ENCODE data around the gene UPB1.
"Not testable (repeated sequence)": the region's sequence is repeated elsewhere in the genome, so short reads cannot be mapped to it uniquely, and the experiment has no call there.

The UPB1 gene

DNA sequence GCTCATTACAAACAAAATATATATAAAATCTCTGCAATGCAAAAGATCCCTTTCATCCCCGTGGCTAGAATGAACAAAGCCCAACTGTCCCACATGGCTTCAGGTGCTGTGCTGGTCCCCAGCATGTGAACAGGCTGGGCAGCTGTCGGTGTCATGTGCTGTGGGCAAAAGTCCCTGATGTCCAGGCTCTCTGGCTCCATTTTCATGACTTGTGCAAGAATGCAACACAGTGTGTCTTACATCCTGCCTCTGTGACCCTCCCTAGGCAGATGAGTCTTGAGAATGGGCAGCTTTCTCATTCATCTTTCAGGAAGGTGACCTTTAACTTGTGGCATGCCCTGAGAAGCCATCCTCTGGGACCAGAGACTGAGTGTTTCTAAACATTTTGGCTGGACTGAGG, 45.3 kb downstream of the UPB1 start:
- DNase-seq = no peak

DNA sequence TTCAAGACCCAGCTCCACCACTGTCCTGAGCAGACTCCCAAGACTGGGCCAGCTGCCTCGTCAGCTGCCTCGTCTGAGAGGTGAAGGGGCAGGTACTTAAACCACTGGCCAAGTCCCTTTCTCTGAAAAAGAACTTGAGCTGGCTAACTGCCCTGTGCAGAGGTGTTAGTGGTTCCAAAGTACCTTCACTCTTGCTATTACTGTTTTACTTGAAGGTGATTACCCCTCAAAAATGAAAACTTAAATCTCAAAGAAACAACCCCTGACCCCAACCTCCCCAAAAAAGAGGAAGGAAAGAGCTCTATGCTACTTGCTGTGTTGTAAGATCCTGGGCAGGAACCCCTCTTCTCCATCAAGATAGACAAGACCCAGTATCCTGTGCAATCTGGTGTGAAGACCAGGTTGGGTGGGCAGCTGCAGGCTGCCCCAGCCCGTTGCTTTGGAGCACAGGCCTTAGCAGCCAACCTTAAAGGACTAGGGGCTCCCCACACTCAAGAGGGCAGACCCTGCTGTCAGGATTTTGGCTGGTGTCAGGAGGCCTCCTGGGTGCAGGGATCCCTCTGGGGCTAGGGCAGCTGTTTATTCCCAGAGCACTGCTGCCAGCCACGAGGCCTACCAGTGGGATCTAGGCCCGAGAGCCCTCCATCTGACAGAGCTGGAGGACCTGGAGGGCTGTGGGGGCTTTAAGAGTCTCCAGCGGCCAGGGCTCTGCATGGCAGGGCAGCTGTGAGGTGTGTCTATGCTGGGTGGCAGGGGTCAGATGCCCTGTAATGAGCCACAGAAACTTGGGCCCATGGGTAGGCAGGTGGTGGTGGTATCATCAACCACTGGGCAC, 46.8 kb downstream of the UPB1 start:
- no peak for DNase-seq

DNA sequence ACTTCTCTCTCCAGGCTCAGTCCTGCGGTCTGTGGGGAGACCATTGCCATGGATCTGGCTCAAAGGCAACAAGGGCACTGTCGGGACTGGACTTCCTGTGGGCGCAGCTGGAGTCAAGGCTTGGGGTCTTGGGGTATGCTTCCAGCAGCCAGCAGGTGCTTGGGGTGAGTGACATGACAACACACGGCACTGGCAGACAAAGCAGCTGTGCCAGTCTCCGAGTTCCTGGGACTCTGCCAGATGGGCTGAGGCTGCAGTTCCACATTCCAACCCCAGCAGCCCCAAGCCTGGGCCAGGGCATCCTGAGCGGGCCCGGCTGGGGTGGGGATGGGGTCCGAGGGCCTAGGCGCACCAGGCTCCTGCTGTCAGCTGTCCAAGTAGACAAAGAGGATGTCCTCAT, 47.5 kb downstream of the UPB1 start:
- no peak for DNase-seq

DNA sequence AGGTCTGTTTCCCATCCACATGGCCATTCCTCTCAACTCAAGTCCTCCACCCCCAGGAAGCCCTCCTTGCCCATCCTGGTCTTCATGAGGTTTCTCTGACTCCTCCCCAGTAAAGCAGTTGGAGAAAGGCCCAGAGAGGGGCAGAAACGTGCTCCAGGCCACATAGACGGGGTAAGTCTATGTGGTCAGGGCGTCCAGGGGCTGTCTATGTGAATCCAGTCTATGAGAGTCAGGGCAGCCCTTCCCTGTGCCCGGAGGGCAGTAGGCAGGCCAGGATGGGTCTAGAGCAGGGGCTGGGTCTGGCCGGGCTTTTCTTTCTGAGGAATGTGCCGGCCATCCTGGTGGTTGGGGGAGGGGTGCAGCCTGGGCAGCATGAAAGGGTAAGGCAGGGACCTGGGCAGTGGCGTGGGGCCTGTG, 48.1 kb downstream of the UPB1 start:
- no peak for DNase-seq

DNA sequence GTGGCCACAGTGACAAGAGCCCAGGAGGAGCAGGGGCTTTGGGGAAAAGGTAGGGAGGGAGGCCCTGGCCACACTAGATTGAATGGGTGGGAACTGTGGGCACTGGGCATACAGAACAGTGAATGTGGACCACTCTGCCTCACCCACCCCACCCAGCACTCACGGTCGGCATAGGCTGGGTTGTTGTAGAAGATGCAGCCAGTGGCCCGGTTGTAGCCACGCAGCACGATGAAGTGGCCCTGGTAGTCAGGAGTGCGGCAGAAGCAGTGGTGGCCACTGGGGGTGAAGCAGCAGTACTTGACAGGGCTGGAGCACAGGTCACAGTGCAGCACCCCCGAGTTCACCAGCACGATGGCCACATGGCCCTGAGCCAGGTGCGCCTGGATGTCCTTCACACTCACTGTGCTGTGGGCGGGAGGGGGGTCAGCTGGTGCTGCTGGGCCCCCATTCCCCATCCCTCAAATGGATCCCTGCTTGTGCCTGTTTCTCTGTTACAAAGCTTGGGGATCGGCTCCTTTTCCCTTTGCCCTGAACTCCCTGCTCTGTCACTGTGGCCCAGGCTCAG, 48.6 kb downstream of the UPB1 start:
- no peak for DNase-seq

DNA sequence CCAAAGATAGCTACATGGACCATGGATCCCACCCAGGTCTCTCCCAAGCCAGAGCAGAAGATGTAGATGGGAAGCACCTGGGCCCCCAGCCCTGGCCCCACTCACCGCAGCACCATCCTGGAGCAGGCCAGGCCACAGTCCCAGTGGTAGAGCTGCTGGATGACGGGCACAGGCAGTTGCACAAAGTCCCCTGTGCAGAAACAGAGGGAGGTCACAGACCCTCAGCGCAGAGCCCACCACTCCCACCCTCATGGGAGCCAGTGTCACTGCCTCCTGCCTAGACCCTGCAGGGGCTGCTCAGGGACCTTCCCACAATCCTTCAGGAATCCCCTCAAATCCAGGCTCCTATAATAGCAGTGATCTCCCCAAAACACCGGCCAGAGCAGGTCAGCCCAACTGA, 53.7 kb downstream of the UPB1 start:
- no peak for DNase-seq

DNA sequence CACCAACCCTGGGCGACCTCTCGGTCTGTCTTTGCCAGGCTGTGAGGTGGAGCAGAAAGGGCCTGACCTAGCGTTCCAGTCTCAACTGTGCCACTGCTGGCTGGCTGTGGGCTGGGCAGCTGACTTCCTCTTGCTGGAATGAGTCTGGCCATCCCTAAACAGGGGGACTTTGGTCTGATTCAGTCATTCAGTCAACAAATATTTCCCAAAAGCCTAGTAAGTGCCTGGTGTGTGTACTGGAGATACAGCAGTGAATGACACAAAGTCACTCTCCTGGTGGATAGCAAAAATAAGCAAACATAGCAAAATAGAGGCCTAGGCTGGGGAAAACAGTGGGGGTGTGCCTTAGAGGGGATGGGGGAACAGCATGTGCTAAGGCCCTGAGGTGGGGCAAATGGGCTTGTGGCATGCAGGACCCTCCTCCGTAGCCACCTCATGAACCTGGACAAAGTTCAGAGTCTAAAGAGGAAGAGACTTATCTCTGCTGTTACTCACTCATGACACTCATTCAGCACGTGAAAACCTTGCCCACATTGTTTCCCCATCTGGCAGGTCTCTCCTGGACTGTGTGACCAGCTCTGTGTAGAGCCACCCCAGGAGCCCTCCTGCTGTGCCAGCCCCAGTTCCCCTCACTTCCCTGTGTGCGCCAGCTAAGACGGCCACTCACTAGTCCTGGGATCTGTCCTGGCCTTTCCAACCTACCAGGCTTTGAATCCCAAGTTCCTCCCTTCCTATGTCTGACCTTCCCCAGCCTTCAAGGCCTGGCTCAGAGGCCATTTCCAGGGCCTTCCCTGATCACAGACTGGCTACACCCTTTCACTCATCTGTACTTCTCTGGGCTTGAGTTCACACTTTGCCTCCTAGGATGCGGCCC, 55.1 kb downstream of the UPB1 start:
- no peak for DNase-seq

DNA sequence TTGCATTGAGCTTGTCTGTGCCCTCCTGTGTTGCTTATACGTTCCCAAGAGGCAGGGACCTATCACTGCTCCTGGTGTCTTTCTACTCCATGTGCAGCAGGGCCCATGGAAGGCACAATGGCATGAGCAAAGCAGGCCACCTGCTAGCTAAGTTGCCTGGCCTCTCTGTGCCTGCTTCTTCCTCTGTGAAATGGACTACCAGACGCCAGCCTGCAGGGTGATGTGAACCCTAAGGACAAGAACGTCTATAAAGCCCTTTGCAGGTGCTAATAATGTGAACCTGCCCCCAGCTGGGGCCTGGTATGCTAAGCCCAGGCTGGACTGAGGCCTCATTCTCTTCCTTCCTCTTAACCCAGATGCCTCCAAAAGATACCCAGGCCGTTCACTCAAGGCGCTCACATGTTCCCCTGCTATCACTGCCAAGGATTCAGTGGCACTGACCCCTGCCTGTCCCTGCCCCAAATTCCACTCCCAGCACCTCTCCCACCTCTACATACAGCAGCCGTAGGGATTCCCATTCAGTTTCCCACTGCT, 55.8 kb downstream of the UPB1 start:
- DNase-seq = no peak

DNA sequence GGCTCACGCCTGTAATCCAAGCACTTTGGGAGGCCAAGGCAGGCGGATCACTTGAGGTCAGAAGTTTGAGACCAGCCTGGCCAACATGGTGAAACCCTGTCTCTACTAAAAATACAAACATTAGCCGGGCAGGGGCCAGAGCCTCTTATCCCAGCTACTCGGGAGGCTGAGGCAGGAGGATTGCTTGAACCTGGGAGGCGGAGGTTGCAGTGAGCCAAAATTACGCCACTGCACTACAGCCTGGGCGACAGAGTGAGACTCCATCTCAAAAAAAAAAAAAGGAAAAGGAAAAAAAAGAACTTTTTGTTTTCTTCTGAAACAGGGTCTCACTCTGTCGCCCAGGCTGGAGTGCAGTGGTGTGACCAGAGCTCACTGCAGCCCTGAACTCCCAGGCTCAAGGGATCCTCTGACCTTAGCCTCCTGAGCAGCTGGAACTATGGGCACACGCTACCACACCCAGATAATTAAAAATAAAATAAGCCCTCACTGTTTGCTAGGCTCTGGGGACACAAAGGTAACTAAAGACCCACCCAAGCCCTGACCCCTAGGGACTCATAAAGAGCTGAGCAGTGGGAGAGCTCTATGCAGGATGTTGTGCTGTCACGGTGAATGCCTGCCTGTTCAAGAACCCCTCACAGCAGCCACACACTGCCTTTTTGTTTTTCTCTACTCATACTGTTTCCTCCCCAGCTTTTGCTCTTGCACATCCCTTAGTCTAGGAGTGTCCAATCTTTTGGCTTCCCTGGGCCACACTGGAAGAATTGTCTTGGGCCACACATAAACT, 57.6 kb downstream of the UPB1 start:
- not testable (repeated sequence) for DNase-seq

DNA sequence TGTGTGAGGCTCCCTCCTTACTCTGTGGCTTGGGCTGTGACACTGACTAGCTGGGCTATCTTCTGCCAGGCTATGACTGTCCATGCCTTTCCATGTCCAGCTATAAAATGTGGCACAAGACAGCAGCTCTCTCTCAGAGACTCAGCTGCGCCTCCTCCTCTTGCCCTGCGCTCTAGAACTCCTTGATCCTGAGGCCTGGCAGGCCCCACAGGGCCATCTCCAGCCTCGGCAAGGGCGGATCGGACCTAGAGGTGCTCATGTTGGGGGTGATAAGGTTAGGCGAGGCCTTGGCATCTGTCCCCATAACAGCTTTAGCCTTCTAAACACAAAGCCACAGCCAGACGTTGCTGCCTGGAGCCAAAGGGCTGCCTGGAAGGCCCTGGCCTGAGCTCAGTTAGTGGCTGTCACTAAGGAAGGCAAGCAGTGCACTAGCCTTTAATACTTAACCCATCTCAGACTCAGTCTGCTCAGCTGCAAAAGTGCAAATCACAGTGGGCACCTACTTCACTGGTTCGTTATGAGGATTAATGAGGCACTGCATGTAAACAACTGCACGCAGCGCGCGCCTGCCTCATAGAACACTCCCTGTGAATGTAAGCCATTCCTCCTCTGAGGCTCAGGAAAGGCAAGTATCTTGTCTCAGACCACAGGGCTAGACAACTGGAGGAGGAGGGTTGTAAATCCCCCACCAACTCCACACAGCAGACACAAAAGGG, 58.6 kb downstream of the UPB1 start:
- no peak for DNase-seq

DNA sequence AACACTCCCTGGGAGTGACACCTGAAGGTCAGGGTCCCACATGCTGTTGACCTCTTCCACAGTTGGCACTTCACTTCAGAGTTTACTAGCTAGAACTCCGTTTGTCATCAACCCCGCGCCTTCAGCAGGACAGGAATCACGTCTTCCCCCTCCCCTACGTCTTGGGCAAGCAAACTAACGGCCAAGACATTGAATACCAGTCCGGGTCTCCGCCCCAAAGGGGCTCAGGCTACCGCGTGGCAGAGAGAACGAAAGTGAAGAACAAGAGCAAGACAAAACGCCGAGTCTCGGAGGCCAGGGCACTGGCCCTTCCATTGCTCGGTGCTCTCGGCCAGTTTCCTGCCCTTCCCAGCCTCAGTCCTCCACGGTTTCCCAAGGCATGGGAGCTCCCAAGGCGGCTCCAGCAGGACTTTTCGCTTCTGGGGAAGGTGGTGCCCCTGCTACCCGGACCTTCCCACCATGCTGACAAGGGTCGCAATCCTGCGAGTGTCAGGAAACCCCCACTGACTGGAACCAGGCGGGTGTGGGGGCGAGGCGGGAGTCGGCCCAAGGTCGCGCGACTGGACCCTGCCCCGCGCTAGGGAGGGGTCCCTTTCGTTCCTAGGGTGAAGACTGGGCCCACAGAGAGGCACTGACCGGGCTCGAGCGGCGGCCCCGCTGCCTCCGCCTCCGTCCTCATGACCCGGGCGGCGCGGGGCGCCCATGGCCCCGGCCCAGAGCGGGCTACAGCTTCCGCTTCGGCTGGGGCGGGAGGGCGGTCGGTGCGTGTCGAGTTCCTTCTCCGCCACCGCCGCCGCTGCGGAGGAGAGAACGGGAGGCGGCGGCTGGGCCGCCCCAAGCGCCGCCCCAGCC, 59.4 kb downstream of the UPB1 start, which contains the start of gene GUCD1:
Gene GUCD1, minus strand, starts transcription at position 826 of the 852 bp plus-strand sequence. Its CDS starts 147 bp downstream, at position 679.
- no peak for DNase-seq

DNA sequence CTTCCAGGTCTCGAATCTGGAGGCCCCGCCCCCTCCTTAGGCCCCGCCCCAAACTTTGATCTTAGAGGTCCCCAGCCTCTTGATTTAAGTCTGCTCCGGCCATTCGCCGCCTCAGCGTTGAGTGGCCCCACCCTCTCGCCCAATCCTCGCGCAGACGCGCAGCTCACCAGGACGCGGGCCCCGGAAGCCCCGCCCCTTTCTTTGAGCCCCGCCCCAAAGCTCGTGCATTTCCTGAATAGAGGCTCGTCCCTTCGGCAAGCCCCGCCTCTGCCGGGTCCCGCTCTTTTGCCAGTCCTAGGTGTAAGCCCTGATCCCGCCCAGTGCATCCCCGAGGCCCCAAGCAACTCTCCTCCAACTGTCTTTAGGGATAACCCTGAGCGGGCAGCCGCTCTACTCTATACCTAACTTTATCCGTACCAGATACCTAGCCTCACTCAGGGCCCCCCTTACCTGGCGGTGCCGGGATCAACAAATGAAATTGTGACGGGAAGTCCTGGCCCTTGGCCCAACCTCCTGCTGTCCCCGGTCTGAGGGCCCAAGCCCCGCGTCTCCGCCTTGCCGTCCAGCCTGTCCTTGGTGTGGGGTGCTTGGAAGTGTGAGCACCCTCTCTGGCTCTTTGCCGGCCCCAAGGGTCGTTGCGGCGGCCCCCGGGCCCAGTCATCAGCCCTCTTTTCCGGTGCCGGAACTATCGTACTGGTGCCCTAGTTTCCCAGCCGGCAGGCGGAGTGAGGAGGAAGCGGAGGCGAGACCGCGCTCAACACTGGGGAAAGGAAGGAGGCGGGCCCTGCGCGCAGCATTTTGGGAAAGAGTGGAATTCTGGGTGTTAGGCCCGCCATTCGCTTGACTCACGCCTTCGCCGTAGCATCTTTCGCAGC, 60.3 kb downstream of the UPB1 start, which contains the start of gene SNRPD3:
Gene SNRPD3, plus strand, starts transcription at position 835 of the 875 bp plus-strand sequence. CDS start 1,676 bp downstream, outside the sequence.
- DNase-seq = peak; percentile 96

DNA sequence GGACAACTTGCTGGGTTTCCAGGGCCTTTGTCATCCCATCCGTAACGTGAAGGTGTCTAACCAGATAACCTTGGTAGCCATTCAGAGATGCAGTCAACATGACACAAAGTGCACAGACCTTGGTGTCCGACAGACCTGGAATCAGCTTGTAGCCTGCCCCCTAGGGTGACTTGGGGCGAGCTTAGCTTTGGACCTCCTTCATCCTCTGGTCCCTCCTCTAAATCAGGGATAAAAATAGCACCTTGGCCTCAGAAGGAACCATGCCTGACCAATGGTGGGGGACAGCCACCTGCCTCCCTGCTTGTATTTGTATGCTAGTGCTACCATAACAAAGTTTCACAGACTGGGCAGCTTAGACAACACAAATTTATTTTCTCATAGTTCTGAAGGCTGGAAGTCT, 64.3 kb downstream of the UPB1 start:
- no peak for DNase-seq

DNA sequence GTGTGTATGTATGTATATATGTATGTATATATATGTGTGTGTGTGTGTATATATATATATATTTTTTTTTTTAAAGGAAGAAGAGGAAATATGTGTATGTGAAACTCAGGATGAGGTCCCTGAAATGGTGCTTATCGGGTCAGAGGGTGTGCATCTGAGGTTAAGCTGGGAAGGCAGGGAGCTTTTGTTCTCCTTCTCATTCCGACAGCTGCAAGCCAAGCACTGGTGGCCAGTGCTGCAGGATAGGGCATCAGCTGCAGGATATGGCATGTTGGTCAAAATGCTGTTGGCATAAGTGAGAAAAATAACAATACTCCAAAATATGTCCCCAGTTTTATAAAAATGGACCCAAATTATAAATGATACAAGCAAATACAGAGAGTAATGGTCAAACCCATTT, 68.1 kb downstream of the UPB1 start:
- no peak for DNase-seq

DNA sequence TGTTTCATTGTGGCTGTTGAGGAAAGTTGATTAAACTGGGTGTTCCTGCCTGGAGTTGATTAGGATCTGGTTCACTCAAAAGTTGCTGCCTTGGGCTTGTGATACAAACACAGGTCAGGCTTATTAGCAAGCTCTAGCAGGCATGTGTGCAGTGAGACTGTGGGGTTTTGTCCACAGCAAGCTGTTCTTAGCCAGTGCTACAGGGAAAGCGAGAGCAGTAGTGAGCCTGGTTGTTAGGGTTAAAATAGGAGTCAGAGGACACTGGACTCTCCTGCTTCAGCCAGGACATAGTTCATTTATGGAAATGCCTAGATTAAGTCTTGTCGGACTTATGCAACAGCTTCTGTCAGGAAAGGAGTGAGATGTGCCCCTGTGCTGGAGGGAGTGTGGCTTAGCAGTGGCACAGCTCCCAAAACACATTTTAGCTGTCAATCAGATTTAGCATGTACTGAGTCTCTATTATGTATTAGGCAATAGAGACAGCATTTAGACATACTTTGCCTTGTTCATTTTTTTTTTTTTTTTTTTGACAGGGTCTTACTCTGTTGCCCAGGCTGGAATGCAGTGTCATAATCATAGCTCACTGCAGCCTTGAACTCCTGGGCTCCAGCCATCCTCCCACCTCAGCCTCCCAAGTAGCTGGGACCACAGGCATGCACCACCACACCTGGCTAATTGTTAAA, 69.4 kb downstream of the UPB1 start:
- no peak for DNase-seq

DNA sequence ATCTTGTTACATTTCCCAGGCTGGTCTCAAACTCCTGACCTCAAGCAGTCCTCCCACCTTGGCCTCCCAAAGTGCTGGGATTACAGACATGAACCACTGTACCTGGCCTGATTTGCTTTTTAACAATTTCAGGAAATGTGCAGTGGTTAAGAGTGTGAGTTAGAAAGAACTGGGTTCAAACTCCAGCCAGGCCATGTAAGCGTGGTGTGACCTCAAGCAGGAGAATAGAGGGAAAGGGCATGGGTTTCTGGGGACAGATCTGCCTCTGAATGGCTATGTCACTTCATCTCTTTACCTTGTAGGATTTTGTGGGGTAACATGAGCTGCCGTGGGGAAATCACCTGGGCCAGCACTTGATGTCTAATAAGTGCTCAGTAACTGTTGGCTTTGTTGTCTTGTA, 69.9 kb downstream of the UPB1 start:
- no peak for DNase-seq

DNA sequence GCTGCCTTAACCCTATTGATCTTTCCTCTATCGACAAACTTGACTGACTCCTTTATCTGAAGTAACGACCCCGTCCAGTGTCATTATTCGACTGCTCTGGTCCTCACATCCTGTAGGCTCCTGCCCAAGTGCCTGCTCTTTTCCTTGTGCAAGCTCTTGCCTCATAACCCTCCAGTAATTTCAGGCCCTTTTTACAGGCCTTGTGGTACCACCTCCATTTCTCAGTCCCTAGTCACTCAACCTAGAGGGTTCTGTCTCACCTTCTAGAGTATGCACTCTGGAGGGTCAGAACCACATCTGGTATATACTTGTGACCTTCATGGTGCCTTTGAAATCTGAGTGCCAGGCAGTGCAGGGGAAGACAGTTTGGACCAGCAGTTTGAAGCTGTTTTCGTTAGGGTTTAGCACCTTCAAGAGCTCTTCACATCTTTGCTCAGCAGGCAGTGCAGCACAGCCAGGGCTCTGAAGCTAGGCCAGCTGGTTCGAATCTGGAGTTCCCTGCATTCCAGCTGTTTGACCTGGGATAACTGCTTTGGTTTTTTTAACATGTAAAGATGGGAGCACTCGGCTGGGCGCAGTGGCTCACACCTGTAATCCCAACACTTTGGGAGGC, 71.9 kb downstream of the UPB1 start:
- DNase-seq = no peak

DNA sequence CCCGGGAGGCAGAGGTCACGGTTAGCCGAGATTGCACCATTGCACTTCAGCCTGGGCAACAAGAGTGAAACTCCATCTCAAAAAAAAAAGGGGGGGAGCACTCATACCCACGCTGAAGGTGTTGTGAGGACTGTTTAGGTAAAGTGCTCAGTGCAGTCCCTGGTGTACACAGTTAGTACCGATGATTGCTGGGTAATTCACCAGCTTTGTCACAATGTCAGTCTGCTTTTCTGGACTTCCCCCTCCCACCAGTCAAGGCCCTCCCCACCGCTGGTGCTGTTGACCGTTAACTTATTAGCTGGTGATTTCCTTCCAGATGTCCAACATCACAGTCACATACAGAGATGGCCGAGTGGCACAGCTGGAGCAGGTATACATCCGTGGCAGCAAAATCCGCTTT, 72.5 kb downstream of the UPB1 start:
- no peak for DNase-seq

DNA sequence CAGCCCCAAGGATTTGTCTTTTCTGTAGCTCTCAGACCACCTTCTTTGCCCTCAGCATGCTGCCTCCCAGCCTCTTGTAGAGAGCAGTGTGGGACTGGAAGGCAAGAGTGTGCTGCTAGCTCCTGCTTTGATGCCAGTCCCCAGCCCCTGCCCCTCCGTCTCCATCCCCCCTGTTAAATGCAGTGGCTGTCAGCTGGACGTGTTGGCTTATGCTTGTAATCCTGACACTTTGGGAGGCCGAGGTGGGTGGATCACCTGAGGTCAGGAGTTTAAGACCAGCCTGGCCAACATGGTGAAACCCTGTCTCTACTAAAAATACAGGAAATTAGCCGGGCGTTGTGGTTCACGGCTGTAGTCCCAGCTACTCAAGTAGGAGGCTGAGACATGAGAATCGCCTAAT, 76.1 kb downstream of the UPB1 start:
- DNase-seq = no peak

Data from GOT3 (cell line).